CD14-positive monocyte (primary cell): ENCODE results near the gene ASH1L. TPM values are rescaled to one million over a fixed set of nuclear protein-coding genes. Genes with fewer than 3 reads are reported as not detected.

Source experiments
- DNase-seq, 3 donors: peaks; one replicate each; pipeline ENCODE4 v3.0.0-alpha.2; 2011 to 2022
- H2AFZ ChIP-seq: 2 replicates; pipeline ENCODE4 v1.6.0; 2012; ENCODE audit warnings: mild to moderate bottlenecking, low read depth, low read length, inconsistent platforms; ENCODE audit not compliant: insufficient read depth, poor library complexity, severe bottlenecking
- H3K27ac ChIP-seq, 2 donors: 1 replicate in 1 of 2; 2 replicates in 1 of 2; pipeline ENCODE4 v1.5.1; 2012 to 2013; ENCODE audit warnings: low read length in 2 of 2, control low read depth in 1 of 2, inconsistent platforms in 1 of 2, low read depth in 1 of 2, mild to moderate bottlenecking in 1 of 2
- H3K27me3 ChIP-seq, 2 donors: one replicate each; pipeline versions ENCODE4 v1.6.0 to v1.6.1; 2011 to 2013; ENCODE audit warnings: low read length in 2 of 2; ENCODE audit not compliant: control insufficient read depth in 2 of 2, insufficient read depth in 2 of 2
- H3K36me3 ChIP-seq, 2 donors: replicated peaks in 1 of 2; 1 replicate in 1 of 2; 2 replicates in 1 of 2; pipeline versions ENCODE4 v1.5.1 to v1.6.1; 2012 to 2013; ENCODE audit warnings: low read length in 2 of 2, control low read depth in 1 of 2, inconsistent platforms in 1 of 2, mild to moderate bottlenecking in 1 of 2; ENCODE audit not compliant: insufficient read depth in 2 of 2, control insufficient read depth in 1 of 2
- H3K4me1 ChIP-seq, 2 donors: 1 replicate in 1 of 2; 2 replicates in 1 of 2; pipeline versions ENCODE4 v1.5.1 to v1.6.1; 2012 to 2013; ENCODE audit warnings: low read length in 2 of 2, control low read depth in 1 of 2, inconsistent platforms in 1 of 2, mild to moderate bottlenecking in 1 of 2, moderate library complexity in 1 of 2; ENCODE audit not compliant: insufficient read depth in 2 of 2, control insufficient read depth in 1 of 2
- H3K4me2 ChIP-seq: replicated peaks from 2 replicates; pipeline ENCODE3; 2012; ENCODE audit warnings: low read length, moderate library complexity, mild to moderate bottlenecking; ENCODE audit not compliant: poor library complexity, severe bottlenecking; ENCODE audit errors: extremely low read depth
- H3K4me3 ChIP-seq, 3 experiments: fragments of 200-600 bp in 1 of 3; sonication (generic) in 1 of 3; replicated peaks in 1 of 3; 1 replicate in 2 of 3; 2 replicates in 1 of 3; pipeline ENCODE4 v1.5.1; 2011 to 2013; ENCODE audit warnings: low read length in 3 of 3, mild to moderate bottlenecking in 3 of 3, control low read depth in 2 of 3, low read depth in 2 of 3, inconsistent platforms in 1 of 3, moderate library complexity in 1 of 3
- H3K79me2 ChIP-seq: 2 replicates; pipeline ENCODE4 v1.6.0; 2012; ENCODE audit warnings: mild to moderate bottlenecking, control low read depth, inconsistent platforms, low read length, moderate library complexity; ENCODE audit not compliant: insufficient read depth
- H3K9ac ChIP-seq: 2 replicates; pipeline ENCODE4 v1.6.0; 2017; ENCODE audit warnings: low read length, mild to moderate bottlenecking; ENCODE audit not compliant: insufficient read depth, poor library complexity, severe bottlenecking
- H3K9me3 ChIP-seq, 2 donors: replicated peaks in 1 of 2; 1 replicate in 1 of 2; 2 replicates in 1 of 2; pipeline versions ENCODE4 v1.5.1 to v1.6.1; 2012 to 2013; ENCODE audit warnings: low read length in 2 of 2, control low read depth in 1 of 2; ENCODE audit not compliant: control insufficient read depth in 1 of 2, insufficient read depth in 1 of 2
- H4K20me1 ChIP-seq: 2 replicates; pipeline ENCODE4 v1.6.0; 2012; ENCODE audit warnings: mild to moderate bottlenecking, low read length, control low read depth, moderate library complexity; ENCODE audit not compliant: insufficient read depth
- H3K27ac Mint-ChIP-seq, 7 donors: one replicate each; pipeline ENCODE4 v1.8.0; 2020; ENCODE audit warnings: mild to moderate bottlenecking in 7 of 7, mixed read lengths in 7 of 7, moderate library complexity in 6 of 7, inconsistent platforms in 2 of 7
- H3K27me3 Mint-ChIP-seq, 3 donors: one replicate each; pipeline ENCODE4 v1.8.0; 2021 to 2022; ENCODE audit warnings: low read depth in 3 of 3, mild to moderate bottlenecking in 3 of 3, mixed read lengths in 3 of 3, moderate library complexity in 3 of 3, inconsistent platforms in 1 of 3
- H3K36me3 Mint-ChIP-seq, 2 donors: one replicate each; pipeline ENCODE4 v1.8.0; 2020; ENCODE audit warnings: mixed read lengths in 2 of 2, inconsistent platforms in 1 of 2, mild to moderate bottlenecking in 1 of 2
- H3K4me1 Mint-ChIP-seq: one replicate; pipeline ENCODE4 v1.8.0; 2020; ENCODE audit warnings: mild to moderate bottlenecking, mixed read lengths
- H3K4me3 Mint-ChIP-seq, 2 donors: one replicate each; pipeline ENCODE4 v1.8.0; 2020; ENCODE audit warnings: mild to moderate bottlenecking in 2 of 2, mixed read lengths in 2 of 2, moderate library complexity in 1 of 2
- H3K9me3 Mint-ChIP-seq, 7 donors: one replicate each; pipeline ENCODE4 v1.8.0; 2020 to 2022; ENCODE audit warnings: mixed read lengths in 7 of 7, mild to moderate bottlenecking in 6 of 7, moderate library complexity in 6 of 7, inconsistent platforms in 2 of 7
- CTCF ChIP-seq: fragments of 200-600 bp; IDR thresholded peaks from one replicate; pipeline ENCODE4 v1.8.0; 2022; ENCODE audit warnings: antibody characterized with exemption, mild to moderate bottlenecking
- WGBS: methylation state at CpG from one replicate; pipeline ENCODE4 v1.1.5; 2013; ENCODE audit warnings: missing lambda C conversion rate; ENCODE audit not compliant: insufficient coverage; 5-methylcytosine and 5-hydroxymethylcytosine counted together
- intact Hi-C, 2 donors: fragments of 100-400 bp; cut with micrococcal nuclease; formaldehyde crosslinking; loops; one replicate each; pipeline versions ENCODE4 v1.15.0 to v1.15.1; 2023
- polyA plus RNA-seq, 3 donors: library from polyadenylated mRNA; depleted of rRNA in 1 of 3; unstranded in 2 of 3; stranded (reverse) in 1 of 3; fragments of 300-500 nt in 2 of 3; fragments of >200 nt in 1 of 3; fragmentation: Illumina TruSeq in 2 of 3; gene quantifications; 1 replicate in 2 of 3; 2 replicates in 1 of 3; pipeline ENCODE4 v1.2.3, GENCODE V29; 2012 to 2021

The ASH1L gene
- polyA plus RNA-seq, 3 donors = 2.7 to 21.5 (median 5.6) TPM

GRCh38 chr1:155309423-155310021 lies 253.1 kb downstream of the ASH1L start:
- peaks cover 15 to 37% of the 10 kb centered on the region in 2 donors for H3K36me3 Mint-ChIP-seq
- peaks cover 31% of the 10 kb centered on the region for H3K4me1 Mint-ChIP-seq
- peaks cover 0 to 6% (median 2%) of the 10 kb centered on the region in 3 donors for H3K27me3 Mint-ChIP-seq
- Histone ChIP-seq H3K4me1 (peaks cover 19 to 23% of the 10 kb centered on the region in 2 donors), H3K36me3 (peaks cover 2 to 20% of the 10 kb centered on the region in 2 donors), H3K9ac (peak overlapping the region; percentile 83), H3K9me3 (no peaks in the 10 kb centered on the region), H3K4me3 (peak overlapping the region; percentile 68 to 92 (median 83)), H3K79me2 (peaks cover 35% of the 10 kb centered on the region), H4K20me1 (no peaks in the 10 kb centered on the region), H3K27me3 (no peaks in the 10 kb centered on the region), H3K27ac (peak overlapping the region; percentile 83 to 88), H3K4me2 (peak overlapping the region; percentile 89), H2AFZ (peak overlapping the region; percentile 91)
- WGBS = 10% methylated on average over 8 of the region's 11 CpGs
- intact Hi-C loops = loop anchor here (2.0 to 5.0 kb wide), 3 partner anchors 13 to 102 kb away; partner anchors contain the start of genes MTX1 (in 1 of the 2), SCAMP3 (in 1 of the 2) and THBS3 (in 1 of the 2)
- no peaks in the 10 kb centered on the region for H3K9me3 Mint-ChIP-seq
- H3K4me3 Mint-ChIP-seq = peak overlapping the region; percentile 95 to 97
- no peak for TF ChIP-seq CTCF
- DNase-seq = no peak
- peak overlapping the region; percentile 96 to 99 (median 97) for H3K27ac Mint-ChIP-seq

GRCh38 chr1:155308493-155309422 lies 253.8 kb downstream of the ASH1L start, which contains the start of gene FDPS:
FDPS (plus strand) TSS chr1:155308866; CDS start chr1:155309790, 924 bp downstream.
- H3K27ac Mint-ChIP-seq = peak within 1 kb of the TSS; percentile 96 to 99 (median 98)
- peaks cover 35% of the 10 kb centered on the region for H3K79me2 ChIP-seq
- H3K4me1 Mint-ChIP-seq = peaks cover 31% of the 10 kb centered on the region
- H3K4me3 ChIP-seq = peak within 1 kb of the TSS; percentile 68 to 92 (median 83)
- no peaks in the 10 kb centered on the region for H3K27me3 ChIP-seq
- under 1% methylated on average over 49 of the region's 51 CpGs for whole genome bisulfite sequencing
- peaks cover 0 to 14% of the 10 kb centered on the region in 2 donors for H3K36me3 ChIP-seq
- DNase-seq = peak; percentile 99
- H3K27me3 Mint-ChIP-seq = peaks cover 2 to 6% (median 2%) of the 10 kb centered on the region in 3 donors
- H3K9ac ChIP-seq = peak within 1 kb of the TSS; percentile 83
- peak within 1 kb of the TSS; percentile 89 for H3K4me2 ChIP-seq
- peak within 1 kb of the TSS; percentile 95 to 97 for H3K4me3 Mint-ChIP-seq
- no peak for TF ChIP-seq CTCF
- peak within 1 kb of the TSS; percentile 91 for H2AFZ ChIP-seq
- peaks cover 19 to 23% of the 10 kb centered on the region in 2 donors for H3K4me1 ChIP-seq
- no peaks in the 10 kb centered on the region for H3K9me3 ChIP-seq
- intact Hi-C loops = loop anchor here (2.0 to 5.0 kb wide), 3 partner anchors 14 to 101 kb away; partner anchors contain the start of genes MTX1 (in 1 of the 2), SCAMP3 (in 1 of the 2) and THBS3 (in 1 of the 2)
- no peaks in the 10 kb centered on the region for H3K9me3 Mint-ChIP-seq
- peaks cover 13 to 31% of the 10 kb centered on the region in 2 donors for H3K36me3 Mint-ChIP-seq
- H3K27ac ChIP-seq = peak within 1 kb of the TSS; percentile 83 to 88
- H4K20me1 ChIP-seq = no peaks in the 10 kb centered on the region
